Hepatocyte (in vitro differentiated cells): ENCODE measurements around the gene FAM50A.

Source experiments
- CTCF ChIP-seq: fragments of 200-600 bp; sonication (generic); IDR thresholded peaks from 2 replicates; pipeline ENCODE4 v1.5.1; 2016; ENCODE audit warnings: antibody characterized with exemption, mild to moderate bottlenecking; ENCODE audit not compliant: poor library complexity
- EZH2 ChIP-seq: fragments of 200-600 bp; sonication (generic); IDR thresholded peaks from 2 replicates; pipeline ENCODE4 v1.6.1; 2016; ENCODE audit warnings: antibody characterized with exemption, mild to moderate bottlenecking, borderline replicate concordance
- EZH2phosphoT487 ChIP-seq: fragments of 200-600 bp; sonication (generic); IDR thresholded peaks from one replicate; pipeline ENCODE4 v1.6.1; 2018; ENCODE audit warnings: antibody characterized with exemption, mild to moderate bottlenecking, low read depth, moderate library complexity; ENCODE audit not compliant: unreplicated experiment, severe bottlenecking

GRCh38 chrX:154433605-154434004, 10.3 kb upstream of the FAM50A start:
- no peak for TF ChIP-seq CTCF
- no peak for TF ChIP-seq EZH2
- no peak for TF ChIP-seq EZH2phosphoT487
